Measurements from ENCODE around the gene SLC12A6. TPM values are rescaled to one million over a fixed set of nuclear protein-coding genes. Genes with fewer than 3 reads are reported as not detected.
A peak's percentile ranks its signal among the peaks of the same experiment; 100 is the strongest.

The SLC12A6 gene
- total and polyA plus RNA-seq, 5 donors = 8.1 to 21.2 (median 15.7) TPM

DNA sequence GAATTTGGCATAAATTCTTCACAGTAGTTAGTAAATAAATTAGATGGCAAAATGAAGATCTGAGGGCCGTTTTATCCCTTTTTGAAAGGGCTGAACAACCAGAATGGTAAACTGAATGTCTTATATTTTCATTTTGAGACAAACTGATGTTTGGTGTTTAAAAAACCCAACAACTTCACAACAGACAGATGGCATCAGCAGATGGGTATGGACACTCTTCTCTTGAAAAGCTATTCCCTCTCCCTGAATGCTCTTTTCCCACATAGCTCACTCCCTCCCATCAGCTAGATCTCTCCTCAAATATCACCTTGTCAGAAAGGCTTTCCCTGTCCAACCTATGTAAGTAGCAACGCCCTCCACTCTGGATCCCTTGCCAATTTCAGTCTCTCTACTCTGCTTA is 79.4 kb downstream of the SLC12A6 start:
- H3K4me3 ChIP-seq (ENCODE audit: low read length) = no peak overlapping the region
- DNase-seq (no peak), ATAC-seq (no peak)
- WGBS = 79% methylated on average over 2 of the region's 2 CpGs
- no peaks in the 10 kb centered on the region for H3K9me3 ChIP-seq (ENCODE audit: control insufficient read depth, low read length)
- H3K27me3 ChIP-seq (ENCODE audit: control insufficient read depth, insufficient read depth) = no peaks in the 10 kb centered on the region
- intact Hi-C loops (cut with DNase I) = no loop called here
- no peaks in the 10 kb centered on the region for H3K4me1 ChIP-seq (ENCODE audit: control insufficient read depth, insufficient read depth, low read length)
- H3K27ac ChIP-seq (ENCODE audit: low read length) = no peak overlapping the region

DNA sequence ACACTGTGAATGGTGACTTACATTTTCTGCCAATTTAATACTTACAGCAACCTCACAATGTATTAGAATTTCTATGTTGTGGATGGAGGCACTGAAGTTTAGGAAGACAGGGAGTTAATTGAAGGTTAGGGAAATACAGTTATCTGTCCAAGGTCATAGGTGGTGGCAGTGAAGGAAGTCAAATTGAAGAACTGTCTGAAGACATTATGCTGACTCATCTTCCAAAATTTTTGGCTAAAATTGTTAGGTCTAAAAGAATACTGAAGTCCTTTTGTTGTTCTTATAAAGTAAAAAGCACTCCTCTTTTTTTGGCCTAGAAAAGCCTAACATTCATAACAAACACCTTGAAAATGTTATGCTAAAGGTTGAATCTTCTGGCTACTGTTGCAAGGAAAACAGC is 85.0 kb downstream of the SLC12A6 start:
- no peak for DNase-seq
- intact Hi-C loops (cut with DNase I) = no loop called here
- Histone ChIP-seq H3K4me1 (ENCODE audit: control insufficient read depth, insufficient read depth, low read length) (no peaks in the 10 kb centered on the region), H3K27me3 (ENCODE audit: control insufficient read depth, insufficient read depth) (no peaks in the 10 kb centered on the region), H3K9me3 (ENCODE audit: control insufficient read depth, low read length) (no peaks in the 10 kb centered on the region), H3K27ac (ENCODE audit: low read length) (no peak overlapping the region), H3K4me3 (ENCODE audit: low read length) (no peak overlapping the region)
- no peak for ATAC-seq

DNA sequence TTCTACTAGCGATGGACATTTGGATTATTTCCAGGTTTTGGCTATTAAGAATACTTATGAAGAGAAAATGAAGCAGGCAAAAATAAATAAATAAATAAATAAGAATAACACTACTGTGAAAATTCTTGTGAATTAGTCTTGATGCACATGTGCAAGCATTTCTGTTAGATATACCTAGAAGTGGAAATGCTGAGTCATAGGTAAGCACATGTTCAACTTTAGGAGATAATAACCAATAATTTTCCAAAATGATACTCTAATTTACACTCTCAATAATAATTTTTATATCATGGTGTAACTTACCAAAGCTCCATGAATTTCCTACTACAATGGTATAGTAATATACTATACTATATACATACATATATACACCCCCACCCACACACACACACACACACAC is 89.4 kb downstream of the SLC12A6 start:
- Histone ChIP-seq H3K9me3 (ENCODE audit: control insufficient read depth, low read length) (no peaks in the 10 kb centered on the region), H3K27me3 (ENCODE audit: control insufficient read depth, insufficient read depth) (no peaks in the 10 kb centered on the region), H3K27ac (ENCODE audit: low read length) (no peak overlapping the region), H3K4me1 (ENCODE audit: control insufficient read depth, insufficient read depth, low read length) (no peaks in the 10 kb centered on the region), H3K4me3 (ENCODE audit: low read length) (no peak overlapping the region)
- intact Hi-C loops (cut with DNase I) = loop anchor here in 1 of 4 donors (10.0 kb wide), 1 partner anchor 117 kb away; the partner anchor contains the start of gene LPCAT4
- ATAC-seq (no peak), DNase-seq (no peak)
- WGBS = 98% methylated on average over 1 of the region's 1 CpG

GRCh38 chr15:34246276-34246976 is 91.2 kb downstream of the SLC12A6 start:
- ATAC-seq (no peak), DNase-seq (no peak)
- intact Hi-C loops (cut with DNase I) = loop anchor here in 1 of 4 donors (10.0 kb wide), 1 partner anchor 118 kb away; the partner anchor contains the start of gene LPCAT4
- H3K4me3 ChIP-seq (ENCODE audit: low read length) = no peak overlapping the region
- no peak overlapping the region for H3K27ac ChIP-seq (ENCODE audit: low read length)
- no peaks in the 10 kb centered on the region for H3K27me3 ChIP-seq (ENCODE audit: control insufficient read depth, insufficient read depth)
- WGBS = 82% methylated on average over 9 of the region's 9 CpGs
- no peaks in the 10 kb centered on the region for H3K4me1 ChIP-seq (ENCODE audit: control insufficient read depth, insufficient read depth, low read length)
- no peaks in the 10 kb centered on the region for H3K9me3 ChIP-seq (ENCODE audit: control insufficient read depth, low read length)

DNA sequence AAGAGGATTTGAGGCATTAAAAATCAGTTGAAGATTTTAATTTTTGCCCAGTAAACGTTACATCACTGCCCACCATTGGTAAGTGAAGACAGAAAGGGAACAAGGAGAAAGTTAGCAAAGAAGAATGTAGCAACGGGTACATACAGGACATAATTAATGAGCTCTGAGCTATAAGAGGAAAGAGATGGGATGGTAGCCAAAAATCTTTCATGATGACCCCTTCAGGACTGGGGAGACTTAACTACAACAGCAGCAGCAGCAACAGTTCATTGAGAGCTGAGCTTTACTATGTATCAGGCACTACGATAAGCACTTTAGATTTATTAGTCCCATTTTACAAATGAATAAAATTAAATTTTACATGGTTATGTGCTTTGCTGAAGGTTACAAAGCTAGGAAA is 94.4 kb downstream of the SLC12A6 start:
- no peak for DNase-seq
- H3K4me3 ChIP-seq (ENCODE audit: low read length) = no peak overlapping the region
- H3K9me3 ChIP-seq (ENCODE audit: control insufficient read depth, low read length) = no peaks in the 10 kb centered on the region
- no peaks in the 10 kb centered on the region for H3K4me1 ChIP-seq (ENCODE audit: control insufficient read depth, insufficient read depth, low read length)
- intact Hi-C loops (cut with DNase I) = loop anchor here in 2 of 4 donors (5.0 to 10.0 kb wide), 2 partner anchors 122 to 124 kb away; partner anchors contain the start of gene LPCAT4 (in 2 of the 2)
- no peaks in the 10 kb centered on the region for H3K27me3 ChIP-seq (ENCODE audit: control insufficient read depth, insufficient read depth)
- no peak overlapping the region for H3K27ac ChIP-seq (ENCODE audit: low read length)
- 66% methylated on average over 3 of the region's 3 CpGs for WGBS
- ATAC-seq = no peak

DNA sequence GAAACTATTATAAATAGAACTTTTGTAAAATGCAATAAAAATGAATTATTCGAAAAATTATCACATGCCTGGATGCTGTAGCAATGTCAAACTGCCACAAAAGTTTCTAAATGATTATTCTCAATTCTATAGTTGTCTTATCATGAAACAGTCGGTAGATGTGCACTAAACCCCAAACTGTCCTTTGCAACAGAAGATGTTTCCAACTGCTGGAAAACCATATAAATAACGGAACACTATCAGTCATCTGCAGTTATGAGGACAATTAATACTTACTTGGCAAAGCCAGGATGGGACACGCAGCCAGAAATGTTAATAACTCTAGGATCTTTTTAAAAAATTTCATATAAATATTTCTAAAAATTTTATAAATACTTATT is 95.3 kb downstream of the SLC12A6 start:
- WGBS = 89% methylated on average over 4 of the region's 4 CpGs
- no peak for DNase-seq
- ATAC-seq = no peak
- Histone ChIP-seq H3K27me3 (ENCODE audit: control insufficient read depth, insufficient read depth) (no peaks in the 10 kb centered on the region), H3K4me1 (ENCODE audit: control insufficient read depth, insufficient read depth, low read length) (no peaks in the 10 kb centered on the region), H3K4me3 (ENCODE audit: low read length) (no peak overlapping the region), H3K9me3 (ENCODE audit: control insufficient read depth, low read length) (no peaks in the 10 kb centered on the region), H3K27ac (ENCODE audit: low read length) (no peak overlapping the region)
- intact Hi-C loops (cut with DNase I) = loop anchor here in 2 of 4 donors (5.0 to 10.0 kb wide), 2 partner anchors 122 to 125 kb away; partner anchors contain the start of gene LPCAT4 (in 2 of the 2)

- ATAC-seq = peak in 1 of 2 donors; percentile 40
- Histone ChIP-seq H3K4me1 (ENCODE audit: control insufficient read depth, insufficient read depth, low read length) (no peaks in the 10 kb centered on the region), H3K4me3 (ENCODE audit: low read length) (no peak overlapping the region), H3K9me3 (ENCODE audit: control insufficient read depth, low read length) (no peaks in the 10 kb centered on the region), H3K27ac (ENCODE audit: low read length) (no peak overlapping the region), H3K27me3 (ENCODE audit: control insufficient read depth, insufficient read depth) (no peaks in the 10 kb centered on the region)
- intact Hi-C loops (cut with DNase I) = loop anchor here in 2 of 4 donors (5.0 to 10.0 kb wide), 2 partner anchors 123 to 126 kb away; partner anchors contain the start of gene LPCAT4 (in 2 of the 2)
- WGBS = 51% methylated on average over 1 of the region's 1 CpG
- no peak for DNase-seq
Observed at GRCh38 chr15:34241376-34242330, 95.9 kb downstream of the SLC12A6 start.

DNA sequence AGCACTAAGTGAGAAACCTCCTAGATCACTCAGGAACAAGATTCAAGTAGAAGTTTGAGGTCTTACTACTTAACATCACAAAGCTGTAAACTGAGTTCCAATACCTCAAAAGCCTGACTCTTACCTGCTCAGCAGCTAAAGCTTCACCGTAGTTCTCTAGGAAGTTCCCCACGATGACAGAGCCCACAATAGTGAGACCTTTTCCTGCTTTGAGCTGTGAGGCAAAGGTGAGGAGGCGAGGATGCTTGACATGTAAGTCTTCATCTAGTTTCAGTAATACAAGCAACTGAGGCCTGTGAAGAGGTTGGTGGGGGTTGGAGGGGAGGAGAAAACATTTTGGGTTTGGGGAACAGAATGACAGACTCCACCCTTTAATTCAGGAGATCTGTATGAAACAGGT is 97.0 kb downstream of the SLC12A6 start:
- WGBS = 90% methylated on average over 3 of the region's 3 CpGs
- intact Hi-C loops (cut with DNase I) = loop anchor here in 2 of 4 donors (5.0 to 10.0 kb wide), 2 partner anchors 124 to 127 kb away; partner anchors contain the start of gene LPCAT4 (in 2 of the 2)
- DNase-seq = no peak
- H3K4me1 ChIP-seq (ENCODE audit: control insufficient read depth, insufficient read depth, low read length) = no peaks in the 10 kb centered on the region
- H3K9me3 ChIP-seq (ENCODE audit: control insufficient read depth, low read length) = no peaks in the 10 kb centered on the region
- ATAC-seq = no peak
- no peak overlapping the region for H3K4me3 ChIP-seq (ENCODE audit: low read length)
- no peak overlapping the region for H3K27ac ChIP-seq (ENCODE audit: low read length)
- no peaks in the 10 kb centered on the region for H3K27me3 ChIP-seq (ENCODE audit: control insufficient read depth, insufficient read depth)

GRCh38 chr15:34239151-34239808 is 98.3 kb downstream of the SLC12A6 start:
- Histone ChIP-seq H3K9me3 (ENCODE audit: control insufficient read depth, low read length) (no peaks in the 10 kb centered on the region), H3K4me3 (ENCODE audit: low read length) (no peak overlapping the region), H3K4me1 (ENCODE audit: control insufficient read depth, insufficient read depth, low read length) (no peaks in the 10 kb centered on the region), H3K27me3 (ENCODE audit: control insufficient read depth, insufficient read depth) (no peaks in the 10 kb centered on the region), H3K27ac (ENCODE audit: low read length) (no peak overlapping the region)
- intact Hi-C loops (cut with DNase I) = no loop called here
- no peak for ATAC-seq
- 84% methylated on average over 4 of the region's 4 CpGs for WGBS
- no peak for DNase-seq

DNA sequence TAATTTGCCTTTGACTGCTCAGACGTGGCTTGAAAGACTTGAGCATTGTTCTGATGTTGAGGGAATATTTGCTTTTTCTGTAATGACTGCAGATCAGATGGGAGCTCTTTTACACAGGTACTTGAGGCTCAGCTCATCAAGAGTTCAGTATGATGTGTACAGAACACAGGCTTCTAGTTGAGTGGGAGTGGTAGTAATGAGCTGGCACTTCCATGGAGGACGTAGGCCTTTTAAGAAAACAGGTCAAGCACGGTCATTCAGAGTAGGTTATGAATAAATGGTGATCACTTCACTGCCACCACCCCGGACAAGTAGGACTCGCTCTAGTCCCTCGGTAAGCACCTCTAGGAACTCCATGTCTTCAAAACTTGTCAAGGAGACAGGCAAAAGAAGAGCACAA is 104.0 kb downstream of the SLC12A6 start:
- no peak overlapping the region for H3K4me3 ChIP-seq (ENCODE audit: low read length)
- 83% methylated on average over 6 of the region's 6 CpGs for WGBS
- H3K9me3 ChIP-seq (ENCODE audit: control insufficient read depth, low read length) = no peaks in the 10 kb centered on the region
- no peak overlapping the region for H3K27ac ChIP-seq (ENCODE audit: low read length)
- DNase-seq = no peak
- H3K27me3 ChIP-seq (ENCODE audit: control insufficient read depth, insufficient read depth) = no peaks in the 10 kb centered on the region
- intact Hi-C loops (cut with DNase I) = no loop called here
- H3K4me1 ChIP-seq (ENCODE audit: control insufficient read depth, insufficient read depth, low read length) = no peaks in the 10 kb centered on the region
- ATAC-seq = no peak

Measured in right cardiac atrium (tissue), 5 donors.